ES-I3 (cell line): ENCODE measurements around the gene DDX10.

Experiments used
- H3K36me3 ChIP-seq: 2 replicates; pipeline ENCODE4 v1.6.1; 2013; ENCODE audit warnings: mild to moderate bottlenecking, low read length, control low read depth, moderate library complexity; ENCODE audit not compliant: insufficient read depth
- H3K4me1 ChIP-seq: 2 replicates; pipeline ENCODE4 v1.6.1; 2013; ENCODE audit warnings: mild to moderate bottlenecking, control low read depth, low read length; ENCODE audit not compliant: insufficient read depth
- H3K9ac ChIP-seq: 2 replicates; pipeline ENCODE4 v1.6.1; 2013; ENCODE audit warnings: low read depth, mild to moderate bottlenecking, low read length, moderate library complexity
- H3K9me3 ChIP-seq: 2 replicates; pipeline ENCODE4 v1.6.1; 2013; ENCODE audit warnings: mild to moderate bottlenecking, low read length, moderate library complexity; ENCODE audit not compliant: control insufficient read depth, insufficient read depth

DDX10 gene

DNA sequence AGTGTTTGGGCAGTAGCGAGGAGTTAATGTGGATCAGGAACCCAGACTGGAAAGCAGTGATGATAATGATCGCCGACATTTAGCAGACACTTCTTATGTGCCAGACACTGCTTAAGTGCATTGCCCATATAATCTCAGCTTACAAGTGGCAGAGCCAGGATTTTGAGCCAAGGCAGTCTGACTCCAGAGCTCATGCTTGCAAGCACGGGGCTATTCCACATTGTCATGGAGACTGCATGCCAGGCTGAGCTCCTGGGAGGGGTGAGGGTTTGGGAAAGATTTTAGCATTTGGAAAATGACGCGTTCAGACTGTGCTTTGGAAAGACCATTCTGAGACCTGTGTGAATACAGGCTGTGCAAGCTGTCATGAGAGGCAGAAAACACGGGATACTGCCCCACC lies 302.7 kb downstream of the DDX10 start:
- Histone ChIP-seq H3K9ac (no peak overlapping the region), H3K9me3 (no peaks in the 10 kb centered on the region), H3K4me1 (peaks cover 29% of the 10 kb centered on the region), H3K36me3 (no peaks in the 10 kb centered on the region)

DNA sequence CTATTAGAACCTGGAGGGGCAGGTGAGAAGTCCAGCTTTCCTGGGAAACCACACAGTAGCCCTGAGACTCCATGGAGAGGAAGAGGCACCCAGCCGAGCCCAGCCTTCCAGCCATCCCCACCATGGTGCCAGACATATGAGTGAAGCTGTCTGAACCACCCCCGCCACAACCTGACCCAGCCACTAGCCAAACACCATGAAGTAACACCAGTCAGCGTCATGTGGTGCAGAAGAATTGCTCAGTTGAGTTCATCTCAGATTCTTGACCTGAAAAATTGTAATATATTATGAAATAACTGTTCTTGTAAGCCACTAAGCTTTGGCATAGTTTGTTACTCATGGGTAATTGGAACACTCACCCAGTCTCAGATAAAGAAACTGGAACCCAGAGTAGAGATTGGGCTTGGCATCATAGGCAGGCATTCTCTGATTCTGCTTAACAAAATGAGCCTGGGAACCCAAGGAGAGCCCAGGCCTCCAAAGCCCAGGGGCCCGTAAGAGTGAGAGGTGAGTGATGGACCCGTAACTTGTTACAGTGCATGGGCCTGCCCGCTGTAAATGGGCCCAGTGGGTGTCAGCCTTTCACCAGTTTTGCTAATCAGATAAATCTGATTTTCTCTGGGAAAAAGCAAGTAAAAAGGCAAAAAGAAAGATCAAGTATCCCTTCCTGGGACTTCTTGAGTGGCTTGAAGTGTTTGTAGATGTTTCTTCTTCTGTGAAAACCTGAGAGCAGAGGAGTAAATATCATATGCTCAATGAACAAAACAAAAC lies 305.5 kb downstream of the DDX10 start:
- no peaks in the 10 kb centered on the region for H3K36me3 ChIP-seq
- H3K9me3 ChIP-seq, result no peaks in the 10 kb centered on the region
- H3K9ac ChIP-seq, result no peak overlapping the region
- H3K4me1 ChIP-seq, result peaks cover 39% of the 10 kb centered on the region

DNA sequence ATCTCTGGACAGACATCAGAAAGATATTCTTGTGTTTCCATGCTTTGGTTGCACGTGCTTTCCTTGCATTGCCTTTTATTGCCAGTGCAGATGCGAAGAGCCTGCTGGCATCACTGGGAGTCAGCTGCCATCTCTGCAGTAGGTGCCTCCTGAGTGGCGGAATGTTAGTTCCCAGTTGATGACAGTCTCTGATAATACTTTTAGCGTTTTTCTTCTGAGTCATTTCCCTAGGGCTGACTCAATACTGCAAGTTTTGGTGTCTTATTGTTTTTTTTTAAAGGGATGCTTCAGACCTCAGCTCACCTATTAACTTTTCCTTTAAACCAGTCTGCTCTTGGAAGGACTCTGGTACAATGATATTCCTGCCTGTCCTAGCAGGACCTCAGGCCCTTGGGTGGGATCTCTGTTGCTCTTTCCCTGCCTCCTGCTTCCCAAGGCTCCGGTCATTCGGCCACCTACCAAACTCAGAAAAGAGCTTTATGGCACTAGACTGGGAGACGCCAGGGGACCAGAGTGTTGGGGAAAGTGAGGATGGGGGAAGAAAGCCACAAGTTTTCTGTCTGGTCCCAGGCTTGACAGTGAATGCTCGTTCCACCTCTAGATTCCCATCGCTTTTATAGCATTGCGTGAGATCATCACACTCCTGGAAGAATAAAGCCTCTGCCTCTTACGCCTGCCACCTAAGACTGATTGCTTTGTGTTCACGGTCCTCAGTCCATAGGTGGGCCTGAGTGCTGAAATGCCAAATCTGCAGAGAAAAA lies 308.7 kb downstream of the DDX10 start:
- no peaks in the 10 kb centered on the region for H3K36me3 ChIP-seq
- no peak overlapping the region for H3K9ac ChIP-seq
- H3K9me3 ChIP-seq, result no peaks in the 10 kb centered on the region
- peaks cover 12% of the 10 kb centered on the region; the same call in 1 of the 2 replicates for H3K4me1 ChIP-seq

DNA sequence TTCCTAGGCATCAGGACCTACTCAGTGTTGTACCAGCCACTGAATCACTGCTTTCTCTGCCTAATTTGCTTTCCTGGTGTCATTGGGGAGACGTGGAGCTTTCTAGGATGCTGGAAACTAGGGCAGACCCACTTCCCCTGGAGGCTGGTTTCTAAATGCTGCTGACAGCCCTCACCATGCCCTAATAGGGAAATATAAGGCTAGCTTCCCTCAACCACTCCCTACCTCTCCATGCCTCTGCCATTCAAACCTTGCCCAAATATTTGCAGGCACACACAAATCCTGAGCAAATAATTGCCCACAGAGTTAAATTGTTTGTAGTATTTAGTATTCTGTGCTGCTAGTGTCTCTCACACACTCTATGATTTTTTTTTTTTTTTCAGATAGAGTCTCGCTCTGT lies 310.2 kb downstream of the DDX10 start:
- Histone ChIP-seq H3K4me1 (peaks cover 12% of the 10 kb centered on the region; the same call in 1 of the 2 replicates), H3K36me3 (no peaks in the 10 kb centered on the region), H3K9me3 (no peaks in the 10 kb centered on the region), H3K9ac (no peak overlapping the region)

DNA sequence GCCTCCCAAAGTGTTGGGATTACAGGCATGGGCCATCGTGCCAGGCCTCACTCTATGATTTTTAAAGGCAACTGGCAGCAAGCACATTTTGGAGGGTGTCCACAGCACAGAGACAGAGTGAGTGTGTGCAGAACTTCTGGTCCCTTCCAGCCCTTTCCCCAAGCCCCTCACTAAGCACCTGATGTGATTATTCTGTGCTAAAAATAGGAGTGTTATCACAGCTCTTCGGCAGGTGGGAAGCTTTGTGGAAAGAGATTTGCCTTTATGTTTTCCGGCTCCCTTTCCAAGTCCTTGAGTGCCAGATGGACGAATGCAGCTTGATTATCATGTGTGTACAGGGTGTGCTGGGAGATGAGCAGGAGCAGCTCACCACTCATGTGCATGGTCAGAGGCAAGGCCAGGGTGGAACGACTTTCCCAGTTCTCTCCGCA lies 310.8 kb downstream of the DDX10 start:
- Histone ChIP-seq H3K9me3 (no peaks in the 10 kb centered on the region), H3K4me1 (peaks cover 12% of the 10 kb centered on the region; the same call in 1 of the 2 replicates), H3K9ac (no peak overlapping the region)

DNA sequence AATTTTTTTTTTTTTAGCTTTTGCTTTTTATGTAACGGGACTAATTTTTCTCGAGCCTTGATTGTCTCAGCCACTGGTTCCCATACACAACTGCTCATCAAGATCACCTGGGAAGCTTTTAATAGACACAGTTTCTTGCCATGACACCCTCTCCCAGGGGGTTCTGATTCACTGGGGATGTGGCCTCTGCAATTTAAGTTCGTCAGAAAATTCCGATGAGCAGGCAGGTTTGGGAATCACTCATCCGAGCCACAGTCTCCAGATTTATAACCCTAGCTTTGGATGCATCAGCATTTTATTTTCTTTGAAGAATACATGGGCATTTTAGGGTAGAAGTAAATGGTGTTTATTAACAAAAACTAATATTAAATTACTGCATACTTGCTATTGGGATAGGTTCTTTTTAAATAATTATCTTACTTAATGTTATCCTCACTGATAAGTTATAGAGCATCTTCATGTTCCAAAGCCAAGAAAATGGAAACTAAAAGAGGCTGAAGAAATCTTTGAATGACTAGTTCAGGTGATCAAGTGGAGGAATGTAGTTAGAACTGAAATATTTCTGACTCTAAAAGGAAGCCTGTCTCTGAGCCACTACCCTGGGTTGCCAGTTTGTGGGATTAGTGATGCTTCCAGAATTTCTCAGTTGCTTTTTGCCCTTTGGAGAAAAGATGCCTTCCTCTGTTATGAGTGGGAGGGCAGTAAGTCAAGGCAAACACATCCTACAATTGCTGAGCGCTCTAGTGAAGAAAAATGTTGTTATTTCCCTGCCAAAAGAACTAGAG lies 319.0 kb downstream of the DDX10 start:
- Histone ChIP-seq H3K4me1 (peaks cover 31% of the 10 kb centered on the region), H3K36me3 (no peaks in the 10 kb centered on the region), H3K9me3 (no peaks in the 10 kb centered on the region), H3K9ac (no peak overlapping the region)

More for the DNA sequence above, 310.8 kb downstream of the DDX10 start:
- H3K36me3 ChIP-seq, result no peaks in the 10 kb centered on the region

DNA sequence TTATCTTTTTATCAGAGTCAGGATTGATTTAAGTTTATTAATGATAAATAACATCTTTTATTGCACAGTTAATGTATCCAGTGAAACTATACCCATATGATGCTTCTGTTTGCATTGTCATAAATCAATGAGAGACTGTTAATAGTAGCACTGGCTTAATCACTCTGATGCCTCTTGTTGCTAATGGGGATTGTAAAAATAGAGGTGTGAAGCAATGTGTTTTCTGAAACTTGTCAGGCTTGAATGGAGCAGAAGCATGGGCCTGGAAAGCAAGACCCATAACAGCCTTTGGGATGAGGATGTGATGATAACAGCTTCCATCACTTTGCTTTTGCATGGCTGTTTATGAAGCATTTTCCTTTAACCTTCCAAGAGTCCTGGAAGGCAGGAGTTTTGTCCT lies 319.7 kb downstream of the DDX10 start:
- no peaks in the 10 kb centered on the region for H3K36me3 ChIP-seq
- H3K4me1 ChIP-seq, result peaks cover 31% of the 10 kb centered on the region
- H3K9ac ChIP-seq, result no peak overlapping the region
- 0 out of 2 replicates have a peak, but pooled peaks cover 1% of the 10 kb centered on the region for H3K9me3 ChIP-seq

DNA sequence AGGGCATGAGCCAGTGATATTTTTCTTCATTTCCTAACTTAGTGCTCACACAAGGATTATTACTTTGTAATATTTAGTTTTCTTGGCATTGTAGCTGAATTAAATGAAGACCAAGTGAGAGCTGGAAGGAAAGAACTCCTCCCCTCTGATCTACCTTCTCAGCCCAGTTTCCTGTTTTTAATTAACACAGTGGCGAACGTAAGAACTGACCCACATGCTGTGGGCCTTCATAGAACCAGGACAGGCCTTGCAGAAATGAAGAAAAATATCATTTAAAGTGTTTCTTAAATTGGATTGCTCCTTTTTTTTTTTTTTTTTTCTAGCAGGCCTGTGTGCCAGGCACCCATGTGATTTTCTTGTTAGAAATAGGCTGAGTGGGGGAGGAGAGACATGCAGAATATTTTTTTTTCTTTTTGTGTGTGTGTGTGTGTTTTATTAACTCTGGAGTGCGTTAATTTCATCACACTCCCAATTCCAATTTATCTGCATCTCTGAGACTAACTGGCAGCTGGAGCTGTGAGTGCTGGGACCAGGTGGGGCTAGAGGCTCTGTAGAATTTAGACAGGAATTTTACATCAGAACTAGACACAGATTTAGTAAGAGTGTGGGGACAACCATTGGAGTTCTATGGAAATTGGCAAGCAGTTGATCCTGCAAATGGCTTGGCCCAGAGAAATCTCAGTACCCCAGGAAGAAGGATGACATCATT lies 320.5 kb downstream of the DDX10 start:
- H3K9ac ChIP-seq, result no peak overlapping the region
- no peaks in the 10 kb centered on the region for H3K36me3 ChIP-seq
- peaks cover 31% of the 10 kb centered on the region for H3K4me1 ChIP-seq
- peaks cover 10% of the 10 kb centered on the region for H3K9me3 ChIP-seq

DNA sequence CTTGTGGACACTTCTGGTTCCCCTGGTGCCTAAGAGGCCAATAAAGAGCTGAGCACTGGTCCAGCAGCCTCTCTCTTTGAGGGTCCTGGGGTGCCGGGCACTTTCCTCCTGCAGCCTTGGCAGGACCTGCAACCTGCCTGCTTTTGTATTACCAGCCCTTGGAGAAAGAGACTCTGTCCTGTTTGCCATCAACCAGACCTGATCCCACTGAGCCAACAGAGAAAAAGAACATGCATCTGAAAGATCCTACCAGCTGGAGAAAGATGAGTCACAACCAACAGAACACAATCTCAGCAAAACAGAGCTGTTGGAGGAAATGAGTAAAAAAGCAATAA lies 321.0 kb downstream of the DDX10 start:
- H3K9me3 ChIP-seq, result peaks cover 13% of the 10 kb centered on the region
- no peak overlapping the region for H3K9ac ChIP-seq
- H3K36me3 ChIP-seq, result no peaks in the 10 kb centered on the region
- H3K4me1 ChIP-seq, result peaks cover 31% of the 10 kb centered on the region
